Astrocyte (in vitro differentiated cells and primary cell): ENCODE data around the gene COL5A3.

ENCODE experiments used
- EZH2 ChIP-seq: IDR thresholded peaks from 2 replicates; pipeline ENCODE4 v1.6.1; 2012; ENCODE audit warnings: mild to moderate bottlenecking, low read length, inconsistent platforms; ENCODE audit not compliant: insufficient read depth
- TF ChIP-seq, protein P1 (sequence below): IDR thresholded peaks from 2 replicates; pipeline ENCODE4 v1.5.1; 2011; ENCODE audit warnings: low read depth, mild to moderate bottlenecking, inconsistent platforms, low read length, moderate library complexity; ENCODE audit not compliant: insufficient read depth

- TF ChIP-seq EZH2: no peak
- TF ChIP-seq, protein P1, sequence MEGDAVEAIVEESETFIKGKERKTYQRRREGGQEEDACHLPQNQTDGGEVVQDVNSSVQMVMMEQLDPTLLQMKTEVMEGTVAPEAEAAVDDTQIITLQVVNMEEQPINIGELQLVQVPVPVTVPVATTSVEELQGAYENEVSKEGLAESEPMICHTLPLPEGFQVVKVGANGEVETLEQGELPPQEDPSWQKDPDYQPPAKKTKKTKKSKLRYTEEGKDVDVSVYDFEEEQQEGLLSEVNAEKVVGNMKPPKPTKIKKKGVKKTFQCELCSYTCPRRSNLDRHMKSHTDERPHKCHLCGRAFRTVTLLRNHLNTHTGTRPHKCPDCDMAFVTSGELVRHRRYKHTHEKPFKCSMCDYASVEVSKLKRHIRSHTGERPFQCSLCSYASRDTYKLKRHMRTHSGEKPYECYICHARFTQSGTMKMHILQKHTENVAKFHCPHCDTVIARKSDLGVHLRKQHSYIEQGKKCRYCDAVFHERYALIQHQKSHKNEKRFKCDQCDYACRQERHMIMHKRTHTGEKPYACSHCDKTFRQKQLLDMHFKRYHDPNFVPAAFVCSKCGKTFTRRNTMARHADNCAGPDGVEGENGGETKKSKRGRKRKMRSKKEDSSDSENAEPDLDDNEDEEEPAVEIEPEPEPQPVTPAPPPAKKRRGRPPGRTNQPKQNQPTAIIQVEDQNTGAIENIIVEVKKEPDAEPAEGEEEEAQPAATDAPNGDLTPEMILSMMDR: no peak
These were observed 16.4 kb upstream of the COL5A3 start for GRCh38 chr19:10026744-10027143.
